NB4 (cell line): ENCODE results near the gene PARP1.
"Not testable (repeated sequence)": the region's sequence is repeated elsewhere in the genome, so short reads cannot be mapped to it uniquely, and the experiment has no call there.

Source experiments
- DNase-seq: peaks from one replicate; pipeline ENCODE4 v3.0.0; 2010; ENCODE audit warnings: low read depth
- H3K4me3 ChIP-seq: one replicate; pipeline ENCODE4 v1.5.1; 2011; ENCODE audit warnings: mild to moderate bottlenecking, low read depth, low read length, moderate library complexity
- MYC ChIP-seq: IDR thresholded peaks from 2 replicates; pipeline ENCODE4 v1.6.1; 2011; ENCODE audit warnings: low read depth, low read length
- POLR2A ChIP-seq: IDR thresholded peaks from 2 replicates; pipeline ENCODE4 v1.6.1; 2011; ENCODE audit warnings: mild to moderate bottlenecking; ENCODE audit not compliant: insufficient read length; ENCODE audit errors: extremely low read depth
- TF ChIP-seq, protein P1 (sequence below): IDR thresholded peaks from one replicate; pipeline ENCODE4 v1.5.1; 2012; ENCODE audit warnings: low read depth, low read length
- TF ChIP-seq, protein P2 (sequence below): IDR thresholded peaks from 2 replicates; pipeline ENCODE4 v1.6.1; 2011; ENCODE audit warnings: low read depth, low read length

PARP1 gene

DNA sequence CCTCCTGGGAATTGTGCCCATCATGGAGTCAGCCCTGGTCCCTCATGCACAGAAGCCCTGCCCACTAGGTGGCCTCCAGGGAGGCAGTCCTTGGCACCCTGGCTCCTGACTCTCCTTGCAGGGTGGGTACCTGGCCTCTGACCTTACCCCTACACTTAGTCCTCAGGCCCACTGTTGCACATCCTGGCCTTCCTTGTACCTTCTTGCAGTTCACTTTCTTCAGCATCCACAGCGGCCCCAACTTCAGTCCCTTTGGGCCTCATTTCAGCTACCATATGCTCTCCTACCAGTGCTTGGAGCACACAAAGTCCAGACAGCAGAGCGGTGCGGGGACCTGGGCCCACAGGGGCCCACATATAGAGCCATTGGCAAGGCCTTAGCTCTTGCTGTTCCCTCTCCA is 19.2 kb upstream of the PARP1 start:
- H3K4me3 ChIP-seq: no peak overlapping the region
- TF ChIP-seq, protein P1, sequence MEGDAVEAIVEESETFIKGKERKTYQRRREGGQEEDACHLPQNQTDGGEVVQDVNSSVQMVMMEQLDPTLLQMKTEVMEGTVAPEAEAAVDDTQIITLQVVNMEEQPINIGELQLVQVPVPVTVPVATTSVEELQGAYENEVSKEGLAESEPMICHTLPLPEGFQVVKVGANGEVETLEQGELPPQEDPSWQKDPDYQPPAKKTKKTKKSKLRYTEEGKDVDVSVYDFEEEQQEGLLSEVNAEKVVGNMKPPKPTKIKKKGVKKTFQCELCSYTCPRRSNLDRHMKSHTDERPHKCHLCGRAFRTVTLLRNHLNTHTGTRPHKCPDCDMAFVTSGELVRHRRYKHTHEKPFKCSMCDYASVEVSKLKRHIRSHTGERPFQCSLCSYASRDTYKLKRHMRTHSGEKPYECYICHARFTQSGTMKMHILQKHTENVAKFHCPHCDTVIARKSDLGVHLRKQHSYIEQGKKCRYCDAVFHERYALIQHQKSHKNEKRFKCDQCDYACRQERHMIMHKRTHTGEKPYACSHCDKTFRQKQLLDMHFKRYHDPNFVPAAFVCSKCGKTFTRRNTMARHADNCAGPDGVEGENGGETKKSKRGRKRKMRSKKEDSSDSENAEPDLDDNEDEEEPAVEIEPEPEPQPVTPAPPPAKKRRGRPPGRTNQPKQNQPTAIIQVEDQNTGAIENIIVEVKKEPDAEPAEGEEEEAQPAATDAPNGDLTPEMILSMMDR: no peak
- TF ChIP-seq, protein P2, sequence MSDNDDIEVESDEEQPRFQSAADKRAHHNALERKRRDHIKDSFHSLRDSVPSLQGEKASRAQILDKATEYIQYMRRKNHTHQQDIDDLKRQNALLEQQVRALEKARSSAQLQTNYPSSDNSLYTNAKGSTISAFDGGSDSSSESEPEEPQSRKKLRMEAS: no peak
- TF ChIP-seq POLR2A: no peak
- no peak for TF ChIP-seq MYC

DNA sequence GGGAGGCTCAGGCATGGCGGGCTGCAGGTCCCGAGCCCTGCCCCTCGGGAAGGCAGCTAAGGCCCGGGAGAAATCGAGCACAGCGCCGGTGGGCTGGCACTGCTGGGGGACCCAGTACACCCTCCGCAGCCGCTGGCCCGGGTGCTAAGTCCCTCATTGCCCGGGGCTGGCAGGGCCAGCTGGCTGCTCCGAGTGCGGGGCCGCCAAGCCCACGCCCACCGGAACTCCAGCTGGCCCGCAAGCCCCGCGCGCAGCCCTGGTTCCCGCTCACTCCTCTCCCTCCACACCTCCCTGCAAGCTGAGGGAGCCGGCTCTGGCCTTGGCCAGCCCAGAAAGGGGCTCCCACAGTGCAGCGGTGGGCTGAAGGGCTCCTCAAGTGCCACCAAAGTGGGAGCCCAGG is 18.5 kb upstream of the PARP1 start:
- not testable (repeated sequence) for DNase-seq, H3K4me3 ChIP-seq

More for the DNA sequence above, 19.2 kb upstream of the PARP1 start:
- DNase-seq: no peak

DNA sequence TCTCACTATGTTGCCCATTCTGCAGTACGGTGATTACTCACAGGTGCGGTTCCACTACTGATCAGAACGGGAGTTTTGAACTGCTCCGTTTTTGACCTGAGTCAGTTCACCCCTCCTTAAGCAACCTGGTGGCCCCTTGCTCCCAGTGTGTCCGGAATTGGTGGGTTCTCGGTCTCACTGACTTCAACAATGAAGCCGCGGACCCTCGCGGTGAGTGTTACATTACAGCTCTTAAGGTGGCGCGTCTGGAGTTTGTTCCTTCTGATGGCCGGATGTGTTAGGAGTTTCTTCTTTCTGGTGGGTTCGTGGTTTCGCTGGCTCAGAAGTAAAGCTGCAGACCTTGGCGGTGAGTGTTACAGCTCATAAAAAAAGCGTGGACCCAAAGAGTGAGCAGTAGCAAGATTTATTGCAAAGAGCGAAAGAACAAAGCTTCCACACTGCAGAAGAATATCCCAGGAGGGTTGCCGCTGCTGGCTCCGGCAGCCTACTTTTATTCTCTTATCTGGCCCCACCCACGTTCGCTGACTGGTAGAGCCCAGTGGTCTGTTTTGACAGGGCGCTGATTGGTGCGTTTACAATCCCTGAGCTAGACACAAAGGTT is 17.6 kb upstream of the PARP1 start:
- peak; percentile 49 for DNase-seq

DNA sequence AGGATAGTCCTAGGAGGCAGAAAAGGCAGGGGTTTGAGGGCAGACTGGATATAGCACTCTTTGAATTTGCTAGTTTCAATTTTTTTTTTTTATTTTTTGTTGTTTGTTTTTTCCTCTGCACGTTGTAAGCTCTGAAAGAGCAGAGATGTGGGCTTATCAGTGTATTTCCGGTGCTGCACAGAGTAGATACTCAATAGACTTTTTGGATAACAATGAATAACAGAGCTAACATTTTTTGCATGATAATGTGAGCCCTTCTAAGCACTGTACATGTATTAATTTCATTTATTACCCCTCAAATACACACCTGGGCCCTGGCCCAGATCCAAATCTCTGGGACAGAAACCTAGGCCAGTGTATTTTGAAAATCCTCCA is 17.1 kb upstream of the PARP1 start:
- no peak for DNase-seq
- TF ChIP-seq POLR2A (no peak), MYC (no peak)
- TF ChIP-seq, protein P1: no peak
- TF ChIP-seq, protein P2: no peak
- no peak overlapping the region for H3K4me3 ChIP-seq

More for the DNA sequence above, 17.6 kb upstream of the PARP1 start:
- H3K4me3 ChIP-seq: no peak overlapping the region
- TF ChIP-seq, protein P1: no peak
- TF ChIP-seq POLR2A: no peak
- TF ChIP-seq MYC: no peak
- TF ChIP-seq, protein P2: no peak

DNA sequence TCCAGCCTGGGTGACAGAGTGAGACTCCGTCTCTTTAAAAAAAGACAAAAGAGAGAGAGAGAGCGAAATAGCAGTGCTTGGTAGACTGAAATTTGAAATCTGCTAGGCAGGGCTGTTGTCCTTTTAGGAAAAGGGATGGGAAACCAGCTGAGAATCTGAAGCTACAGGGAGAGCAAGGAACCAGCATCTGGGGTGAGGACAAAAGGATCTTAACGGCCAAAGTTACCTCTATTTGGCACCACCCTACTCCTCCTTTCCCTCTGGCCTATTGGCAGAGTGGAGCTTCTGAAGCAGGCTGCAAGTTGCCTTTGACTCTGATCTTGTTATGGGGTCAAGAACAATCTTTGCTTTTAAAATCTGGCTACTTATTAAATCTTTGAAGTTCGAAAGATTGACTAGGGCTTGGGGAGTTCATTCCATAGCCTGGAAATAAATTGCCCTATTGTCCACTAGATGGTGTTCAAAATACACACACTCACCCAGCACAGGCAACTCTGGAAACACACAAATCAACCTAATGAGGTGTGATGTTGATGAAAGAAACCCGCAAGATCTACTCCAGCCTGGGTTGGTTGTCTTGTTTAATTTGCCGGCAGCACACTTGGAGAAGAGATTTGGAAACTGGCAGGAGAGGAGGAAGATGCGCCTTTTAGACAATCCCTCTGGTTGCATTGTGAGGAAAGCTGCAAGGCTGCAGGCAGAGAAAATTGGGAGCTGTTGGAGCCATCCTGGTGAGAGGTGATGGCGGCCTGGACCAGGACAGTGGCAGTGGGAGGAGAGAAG is 16.5 kb upstream of the PARP1 start:
- peak; percentile 63 for DNase-seq
- no peak overlapping the region for H3K4me3 ChIP-seq
- TF ChIP-seq, protein P1: peak; percentile 59
- TF ChIP-seq MYC (peak; percentile 12; the same call in 1 of the 2 replicates), POLR2A (no peak)
- TF ChIP-seq, protein P2: 0 out of 2 replicates have a peak, but pooled peaks have one; percentile 33

DNA sequence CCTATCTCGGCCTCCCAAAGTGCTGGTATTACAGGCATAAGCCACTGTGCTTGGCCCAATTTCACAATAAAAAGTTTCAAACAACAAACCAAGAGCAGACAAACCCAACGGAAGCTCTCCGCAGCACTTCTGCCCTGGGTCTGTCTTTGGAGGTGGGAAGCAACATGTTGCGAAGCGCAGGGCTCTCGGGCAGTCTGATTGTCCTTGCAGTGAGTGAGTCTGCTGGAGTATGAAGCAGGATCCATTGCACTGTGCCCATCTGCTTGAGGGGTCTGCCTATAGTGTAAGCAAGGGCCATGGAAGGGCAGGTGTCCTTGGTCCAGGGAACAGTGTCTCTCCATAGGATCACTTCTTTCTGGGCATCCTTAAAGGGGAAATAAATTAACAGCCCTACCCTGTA is 14.6 kb upstream of the PARP1 start:
- no peak overlapping the region for H3K4me3 ChIP-seq
- DNase-seq: no peak
- TF ChIP-seq, protein P1: no peak
- TF ChIP-seq POLR2A: no peak
